ENCODE measurements around the gene NCAPD2.

DNA sequence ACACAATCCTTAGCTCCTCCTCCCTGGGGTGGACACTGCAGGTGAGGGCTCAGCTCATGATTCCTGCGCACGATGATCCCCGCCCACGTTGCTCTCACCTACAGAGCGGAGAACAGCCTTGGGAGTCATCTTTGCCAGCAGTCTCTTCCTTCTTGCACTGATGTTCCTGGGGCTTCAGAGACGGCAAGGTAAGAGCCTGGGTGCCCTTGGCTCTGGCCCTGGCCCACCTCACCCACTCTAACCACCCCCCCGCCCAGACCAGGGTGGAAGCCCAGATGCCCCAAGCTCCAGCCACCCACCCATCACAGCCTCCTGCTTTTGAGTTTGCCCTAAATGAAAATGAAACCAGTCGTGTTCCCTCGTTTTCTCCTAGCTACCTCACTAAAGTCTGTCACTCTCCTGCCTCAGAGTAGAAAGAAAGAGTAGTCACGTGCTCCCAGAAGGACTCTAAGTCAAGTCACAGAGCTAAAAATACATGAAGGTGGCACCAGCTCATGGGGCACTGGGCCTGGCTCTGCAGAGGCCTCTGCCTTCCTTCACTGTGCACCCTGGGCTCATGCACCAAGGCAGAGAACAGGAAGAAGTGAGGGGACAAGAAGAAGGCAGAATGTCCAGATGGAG, 33.0 kb upstream of the NCAPD2 start:
- TF ChIP-seq POLR2AphosphoS5 (IDR thresholded peaks at IDR 0.05) (no peak), EP300 (IDR thresholded peaks at IDR 0.05) (no peak)
